SK-N-MC (cell line): ENCODE measurements around the gene EXPH5.

Experiments used
- DNase-seq: peaks from one replicate; pipeline ENCODE4 v3.0.0-alpha.2; 2011; ENCODE audit warnings: low read depth, low spot score
- H3K27ac ChIP-seq: fragments of 200-600 bp; sonication (generic); 2 replicates; pipeline ENCODE4 v1.5.1; 2016; ENCODE audit warnings: mixed run types
- H3K36me3 ChIP-seq: fragments of 200-600 bp; sonication (generic); 2 replicates; pipeline ENCODE4 v1.6.1; 2017; ENCODE audit warnings: antibody characterized with exemption, low read length, mixed read lengths; ENCODE audit not compliant: insufficient read depth
- H3K4me3 ChIP-seq: fragments of 200-600 bp; sonication (generic); 2 replicates; pipeline ENCODE4 v1.5.1; 2016
- H3K9ac ChIP-seq: fragments of 200-600 bp; sonication (generic); 2 replicates; pipeline ENCODE4 v1.8.0; 2017; ENCODE audit warnings: mixed run types, mixed read lengths; ENCODE audit not compliant: insufficient read length
- H3K9me3 ChIP-seq: fragments of 200-600 bp; sonication (generic); 2 replicates; pipeline ENCODE4 v1.6.1; 2017; ENCODE audit warnings: low read depth, mild to moderate bottlenecking, antibody characterized with exemption, low read length, moderate library complexity, mixed read lengths
- EZH2 ChIP-seq: fragments of 200-600 bp; sonication (generic); IDR thresholded peaks from one replicate; pipeline ENCODE4 v1.6.1; 2017; ENCODE audit warnings: antibody characterized with exemption
- FOXP2 ChIP-seq: optimal IDR thresholded peaks from 2 replicates; pipeline ENCODE3; 2011; ENCODE audit warnings: mild to moderate bottlenecking, moderate library complexity; ENCODE audit not compliant: insufficient read depth; ENCODE audit errors: extremely low read length, control extremely low read depth
- POLR2AphosphoS5 ChIP-seq: IDR thresholded peaks from 2 replicates; pipeline ENCODE4 v1.6.1; 2012; ENCODE audit warnings: mild to moderate bottlenecking, low read depth, low read length, borderline replicate concordance

Gene EXPH5

GRCh38 chr11:108576523-108576922 lies 17.0 kb downstream of the EXPH5 start:
- Histone ChIP-seq H3K9ac (no peak overlapping the region), H3K36me3 (no peaks in the 10 kb centered on the region), H3K9me3 (no peaks in the 10 kb centered on the region), H3K4me3 (no peak overlapping the region), H3K27ac (no peak overlapping the region)
- TF ChIP-seq FOXP2: no peak
- no peak for TF ChIP-seq EZH2
- no peak for TF ChIP-seq POLR2AphosphoS5
- DNase-seq: no peak

DNA sequence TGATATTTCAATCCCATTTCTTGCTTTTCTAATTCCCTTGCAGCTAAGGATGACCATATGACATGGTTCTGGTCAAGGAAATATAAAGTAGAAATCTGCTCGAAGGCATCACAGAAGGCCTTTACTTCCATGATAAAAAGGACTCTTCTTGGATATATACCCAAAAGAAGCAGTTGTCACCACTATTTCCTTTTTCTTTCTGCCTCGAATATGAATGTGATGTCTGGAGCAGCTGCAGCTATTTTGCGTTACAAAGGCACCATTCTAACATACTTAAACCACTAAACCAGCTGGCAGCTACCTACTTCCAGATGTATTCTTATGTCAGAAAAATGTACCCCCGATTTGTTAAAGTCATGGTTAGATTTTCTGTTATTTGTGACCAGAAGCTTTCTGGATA lies 18.9 kb downstream of the EXPH5 start:
- no peak overlapping the region for H3K27ac ChIP-seq
- H3K9me3 ChIP-seq: no peaks in the 10 kb centered on the region
- H3K36me3 ChIP-seq: no peaks in the 10 kb centered on the region
- H3K4me3 ChIP-seq: no peak overlapping the region
- DNase-seq: no peak
- H3K9ac ChIP-seq: no peak overlapping the region
- TF ChIP-seq FOXP2: no peak
- no peak for TF ChIP-seq EZH2
- TF ChIP-seq POLR2AphosphoS5: no peak

DNA sequence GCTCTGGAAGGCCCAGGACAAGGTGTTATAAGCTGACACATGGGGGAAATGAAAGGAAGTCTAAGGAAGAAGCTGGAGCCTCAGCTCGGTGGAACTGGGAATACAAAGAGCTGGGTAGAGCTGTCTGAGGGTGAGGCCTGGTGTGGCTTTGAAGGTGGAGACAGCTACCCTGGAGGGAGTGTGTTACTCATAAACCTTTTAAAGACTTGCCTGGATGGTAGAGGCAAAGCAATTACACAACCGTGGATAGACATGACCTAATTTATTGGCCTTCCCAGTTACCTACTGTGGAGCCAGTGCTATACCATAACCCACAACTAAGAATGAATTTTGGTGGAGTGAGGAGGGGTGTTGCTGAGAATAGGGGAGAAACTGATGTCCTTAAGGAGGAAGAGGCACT lies 22.6 kb downstream of the EXPH5 start:
- Histone ChIP-seq H3K36me3 (no peaks in the 10 kb centered on the region), H3K27ac (no peak overlapping the region), H3K9me3 (no peaks in the 10 kb centered on the region), H3K4me3 (no peak overlapping the region), H3K9ac (no peak overlapping the region)
- DNase-seq: no peak
- TF ChIP-seq FOXP2: no peak
- no peak for TF ChIP-seq EZH2
- TF ChIP-seq POLR2AphosphoS5: no peak

DNA sequence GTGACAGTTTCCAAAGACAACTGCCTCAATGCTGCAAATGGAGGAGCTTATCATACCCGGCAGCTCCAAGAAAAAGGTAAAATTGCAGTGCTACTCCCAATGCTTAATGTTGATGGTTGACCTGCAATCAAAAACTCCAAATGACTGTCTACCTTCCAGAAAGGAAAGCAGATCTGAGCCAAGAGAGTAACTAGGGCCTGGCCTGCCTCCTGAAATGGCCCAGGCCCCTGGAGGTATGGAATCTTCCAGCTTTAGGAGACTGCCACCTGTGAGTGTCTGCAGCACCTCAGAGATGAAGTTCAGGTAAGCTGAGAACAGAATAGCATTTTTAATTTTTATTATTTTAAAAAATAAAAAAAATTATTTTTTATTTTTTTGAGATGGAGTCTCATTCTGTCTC lies 23.7 kb downstream of the EXPH5 start:
- Histone ChIP-seq H3K4me3 (no peak overlapping the region), H3K9ac (no peak overlapping the region), H3K9me3 (no peaks in the 10 kb centered on the region), H3K36me3 (no peaks in the 10 kb centered on the region), H3K27ac (no peak overlapping the region)
- no peak for TF ChIP-seq FOXP2
- TF ChIP-seq POLR2AphosphoS5: no peak
- no peak for TF ChIP-seq EZH2
- no peak for DNase-seq

DNA sequence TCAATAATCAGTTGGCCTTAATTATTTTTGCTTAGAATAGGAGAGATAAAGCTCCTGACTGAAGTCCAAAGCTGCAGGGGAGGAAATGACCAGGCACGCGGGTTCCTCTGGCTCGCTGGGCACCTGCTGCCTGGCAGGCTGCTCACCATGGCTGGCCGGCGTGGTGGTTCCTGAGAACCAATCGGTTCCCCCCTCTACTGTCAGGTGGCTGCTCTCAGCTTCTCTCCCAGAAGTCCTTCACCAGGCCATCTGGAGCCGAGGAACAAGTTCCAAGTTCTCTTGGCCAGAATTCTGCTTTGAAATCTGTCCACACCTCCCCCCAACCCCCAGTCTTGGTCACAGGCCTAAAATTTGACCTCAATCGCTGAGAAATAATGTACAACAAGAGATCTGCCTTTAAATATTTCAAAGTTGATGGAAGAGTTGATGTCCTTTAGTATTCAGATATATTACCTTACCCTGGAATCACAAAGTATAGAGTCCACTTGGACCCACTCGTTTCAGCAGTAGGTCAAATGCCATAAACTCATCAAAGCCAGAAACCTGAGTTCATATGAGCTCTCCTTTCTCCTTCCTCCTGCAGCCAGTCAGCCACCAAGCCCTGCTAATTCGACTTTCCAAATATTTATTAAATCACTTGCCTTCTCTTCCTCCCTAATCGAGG lies 25.2 kb downstream of the EXPH5 start:
- H3K4me3 ChIP-seq: no peak overlapping the region
- H3K9ac ChIP-seq: no peak overlapping the region
- no peaks in the 10 kb centered on the region for H3K36me3 ChIP-seq
- no peak for DNase-seq
- H3K27ac ChIP-seq: no peak overlapping the region
- H3K9me3 ChIP-seq: no peaks in the 10 kb centered on the region
- TF ChIP-seq POLR2AphosphoS5 (no peak), EZH2 (no peak), FOXP2 (no peak)

DNA sequence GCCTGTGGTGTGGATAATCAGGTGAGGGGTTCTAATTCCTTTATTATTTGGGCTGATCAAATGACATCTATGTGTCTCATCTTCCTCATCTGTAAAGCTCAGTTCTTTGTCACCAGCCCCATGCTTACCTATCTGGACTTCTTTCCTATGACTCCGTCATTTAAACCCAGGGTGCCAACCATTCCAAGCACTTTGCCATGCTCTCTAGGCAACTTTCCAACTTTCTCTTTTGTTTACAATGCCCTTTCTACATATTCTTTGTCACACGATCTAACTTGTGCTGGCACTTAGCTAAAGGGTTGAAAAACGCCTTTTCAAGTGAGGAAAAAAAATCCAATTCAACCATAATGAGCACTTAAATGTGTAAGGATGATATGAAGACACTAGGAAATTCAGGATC lies 27.9 kb downstream of the EXPH5 start:
- Histone ChIP-seq H3K27ac (no peak overlapping the region), H3K4me3 (no peak overlapping the region), H3K9ac (no peak overlapping the region), H3K9me3 (no peaks in the 10 kb centered on the region), H3K36me3 (no peaks in the 10 kb centered on the region)
- DNase-seq: no peak
- TF ChIP-seq EZH2: no peak
- TF ChIP-seq POLR2AphosphoS5: no peak
- TF ChIP-seq FOXP2: no peak

- H3K9ac ChIP-seq: no peak overlapping the region
- H3K4me3 ChIP-seq: no peak overlapping the region
- TF ChIP-seq POLR2AphosphoS5 (no peak), FOXP2 (no peak), EZH2 (no peak)
- no peak for DNase-seq
- H3K27ac ChIP-seq: no peak overlapping the region
- H3K9me3 ChIP-seq: no peaks in the 10 kb centered on the region
- no peaks in the 10 kb centered on the region for H3K36me3 ChIP-seq
Measured at GRCh38 chr11:108562746-108563581, 30.6 kb downstream of the EXPH5 start.

DNA sequence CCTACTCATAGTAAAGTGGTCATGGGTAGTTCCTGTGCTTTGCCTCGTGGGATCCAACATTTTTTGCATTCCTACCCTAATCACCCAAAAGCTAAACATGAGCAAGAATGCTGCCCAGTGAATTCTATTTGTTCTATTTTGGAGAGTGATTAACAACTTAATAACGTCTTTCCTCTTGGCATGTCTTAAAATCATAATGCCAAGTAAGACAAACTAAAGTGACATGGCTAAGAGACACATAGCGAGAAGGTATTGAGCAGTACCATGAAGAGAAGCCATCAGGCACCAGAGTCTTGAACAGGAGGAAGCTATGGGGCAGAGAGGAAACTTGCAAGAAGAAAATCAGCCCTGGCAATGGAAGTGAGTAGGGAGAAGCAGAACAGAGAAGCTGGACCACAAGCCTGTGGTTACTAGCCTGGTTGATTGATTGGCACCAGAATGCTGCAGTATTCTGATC lies 32.0 kb downstream of the EXPH5 start:
- H3K36me3 ChIP-seq: no peaks in the 10 kb centered on the region
- no peak for DNase-seq
- H3K27ac ChIP-seq: no peak overlapping the region
- H3K4me3 ChIP-seq: no peak overlapping the region
- no peaks in the 10 kb centered on the region for H3K9me3 ChIP-seq
- TF ChIP-seq EZH2: no peak
- TF ChIP-seq POLR2AphosphoS5: no peak
- TF ChIP-seq FOXP2: no peak
- H3K9ac ChIP-seq: no peak overlapping the region

GRCh38 chr11:108559904-108560303 lies 33.7 kb downstream of the EXPH5 start:
- TF ChIP-seq POLR2AphosphoS5 (no peak), FOXP2 (no peak)
- H3K27ac ChIP-seq: no peak overlapping the region
- no peak for DNase-seq
- peak overlapping the region; percentile 36 for H3K4me3 ChIP-seq
- no peak overlapping the region for H3K9ac ChIP-seq
- H3K9me3 ChIP-seq: no peaks in the 10 kb centered on the region
- H3K36me3 ChIP-seq: no peaks in the 10 kb centered on the region
